ENCODE measurements around the gene PPP2R2B.

GRCh38 chr5:146889169-146889568 is 10.6 kb upstream of the PPP2R2B start:
- no peak for TF ChIP-seq CTCF (IDR thresholded peaks at IDR 0.05)
- no peak for TF ChIP-seq POLR2A (IDR thresholded peaks at IDR 0.05)
- no peak for TF ChIP-seq EP300 (IDR thresholded peaks at IDR 0.05)
